ENCODE results near the gene DGCR6L. TPM values are rescaled to one million over a fixed set of nuclear protein-coding genes. Genes with fewer than 3 reads are reported as not detected.
"Not testable (repeated sequence)": the region's sequence is repeated elsewhere in the genome, so short reads cannot be mapped to it uniquely, and the experiment has no call there.

DGCR6L gene
- total RNA-seq, result 29.0 and 31.1 TPM in 2 replicates

DNA sequence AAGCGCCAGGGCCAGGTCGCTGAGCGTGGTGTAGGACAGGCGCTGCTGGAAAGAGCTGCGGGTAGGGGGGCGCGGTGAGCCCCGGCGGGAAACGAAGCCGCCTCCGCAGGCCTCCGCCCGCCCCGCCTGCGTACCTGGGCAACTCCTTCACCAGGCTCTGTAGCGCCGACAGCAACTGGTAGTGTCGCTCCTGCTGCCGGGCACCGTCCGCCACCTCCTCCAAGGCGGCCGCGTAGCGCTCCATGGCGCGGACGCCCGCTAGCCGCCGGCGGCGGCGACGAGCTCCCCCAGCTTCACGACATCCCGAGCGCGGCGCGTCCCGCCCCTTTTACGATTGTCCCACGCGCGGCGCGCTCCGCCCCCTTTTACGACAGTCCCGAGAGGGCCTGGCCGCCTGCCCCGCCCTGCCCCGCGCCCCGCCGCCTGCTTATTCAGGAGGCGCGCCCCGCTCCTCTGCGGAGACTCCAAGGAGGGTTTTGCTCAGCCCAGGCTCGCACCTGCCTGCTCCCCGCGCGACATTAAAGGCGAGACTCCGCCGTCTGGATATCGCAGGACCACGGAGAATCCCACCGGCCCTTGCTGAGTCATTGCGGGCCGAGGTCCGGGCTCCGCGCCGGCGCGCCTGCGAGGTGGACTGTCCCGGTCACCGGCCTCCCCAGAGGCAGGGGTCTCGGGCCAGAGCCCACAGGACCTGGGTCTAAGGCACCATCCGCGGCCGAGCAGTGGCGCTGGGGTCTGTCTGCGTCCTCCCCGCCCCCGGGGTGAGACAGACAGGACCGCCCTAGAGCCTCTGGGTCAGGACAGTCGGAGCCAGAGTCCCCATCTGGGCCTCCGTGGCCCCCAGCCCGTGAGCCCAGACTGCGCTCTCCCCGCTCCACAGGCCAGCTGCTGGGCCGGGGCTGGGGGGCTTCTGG, at the start of gene DGCR6L:
DGCR6L (minus strand) TSS at position 316 of the 914 bp plus-strand sequence; CDS start at position 244, 72 bp downstream.
- intact Hi-C loops (cut with micrococcal nuclease), result loop anchor here (2.0 kb wide), 1 partner anchor 21 kb away; no protein-coding TSS in a partner anchor
- Mint-ChIP-seq H3K36me3 (ENCODE audit: low read depth) (peaks cover 3% of the 10 kb centered on the region), H3K9me3 (no peaks in the 10 kb centered on the region), H3K27me3 (ENCODE audit: low read depth) (no peaks in the 10 kb centered on the region), H3K27ac (peak within 1 kb of the TSS; percentile 70), H3K4me3 (ENCODE audit: low read depth) (peak within 1 kb of the TSS; percentile 93), H3K4me1 (ENCODE audit: low read depth) (peaks cover 41% of the 10 kb centered on the region)
- DNase-seq (ENCODE audit: low spot score), result peak; percentile 96

DNA sequence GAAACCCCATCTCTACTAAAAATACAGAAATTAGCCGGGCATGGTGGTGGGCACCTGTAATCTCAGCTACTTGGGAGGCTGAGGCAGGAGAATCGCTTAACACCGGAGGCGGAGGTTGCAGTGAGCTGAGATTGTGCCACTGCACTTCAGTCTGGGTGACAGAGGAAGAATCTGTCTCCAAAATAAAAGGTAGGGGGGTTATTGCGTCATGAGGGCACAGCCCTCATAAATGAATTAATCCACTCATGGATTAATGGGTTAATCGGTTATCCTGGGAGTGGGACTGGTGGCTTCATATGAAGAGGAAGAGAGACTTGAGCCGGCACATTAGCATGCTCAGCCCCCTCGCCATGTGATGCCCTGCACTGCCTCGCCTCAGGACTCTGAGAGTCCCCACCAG, 49.0 kb upstream of the DGCR6L start:
- H3K27ac Mint-ChIP-seq; H3K4me3 Mint-ChIP-seq (ENCODE audit: low read depth); H3K4me1 Mint-ChIP-seq (ENCODE audit: low read depth); H3K9me3 Mint-ChIP-seq; DNase-seq (ENCODE audit: low spot score); H3K36me3 Mint-ChIP-seq (ENCODE audit: low read depth); intact Hi-C loops (cut with micrococcal nuclease): not testable (repeated sequence)
- H3K27me3 Mint-ChIP-seq (ENCODE audit: low read depth), result peaks cover 13% of the 10 kb centered on the region

DNA sequence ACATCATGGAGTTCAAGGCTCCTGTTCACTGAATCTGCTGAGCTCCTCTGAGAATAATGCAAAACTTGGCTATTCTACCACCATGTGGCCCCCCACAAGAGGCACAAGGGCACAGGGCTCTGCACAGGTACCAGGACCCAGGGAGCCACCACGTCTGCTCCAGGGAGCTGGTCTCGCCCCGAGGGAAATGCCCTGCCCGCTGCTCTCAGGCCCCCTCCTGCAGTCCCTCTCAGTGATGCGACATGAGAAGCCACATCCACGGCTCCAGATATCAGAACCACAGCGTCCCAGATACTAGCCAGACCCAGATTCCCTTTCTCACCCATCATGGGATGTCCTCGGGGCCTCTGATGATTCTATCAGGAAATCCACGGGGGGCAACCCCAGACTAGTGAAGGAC, 47.0 kb upstream of the DGCR6L start:
- Mint-ChIP-seq H3K4me1 (ENCODE audit: low read depth) (peaks cover 13% of the 10 kb centered on the region), H3K27me3 (ENCODE audit: low read depth) (peaks cover 12% of the 10 kb centered on the region)
- intact Hi-C loops (cut with micrococcal nuclease); H3K4me3 Mint-ChIP-seq (ENCODE audit: low read depth); H3K9me3 Mint-ChIP-seq; DNase-seq (ENCODE audit: low spot score); H3K36me3 Mint-ChIP-seq (ENCODE audit: low read depth); H3K27ac Mint-ChIP-seq: not testable (repeated sequence)

DNA sequence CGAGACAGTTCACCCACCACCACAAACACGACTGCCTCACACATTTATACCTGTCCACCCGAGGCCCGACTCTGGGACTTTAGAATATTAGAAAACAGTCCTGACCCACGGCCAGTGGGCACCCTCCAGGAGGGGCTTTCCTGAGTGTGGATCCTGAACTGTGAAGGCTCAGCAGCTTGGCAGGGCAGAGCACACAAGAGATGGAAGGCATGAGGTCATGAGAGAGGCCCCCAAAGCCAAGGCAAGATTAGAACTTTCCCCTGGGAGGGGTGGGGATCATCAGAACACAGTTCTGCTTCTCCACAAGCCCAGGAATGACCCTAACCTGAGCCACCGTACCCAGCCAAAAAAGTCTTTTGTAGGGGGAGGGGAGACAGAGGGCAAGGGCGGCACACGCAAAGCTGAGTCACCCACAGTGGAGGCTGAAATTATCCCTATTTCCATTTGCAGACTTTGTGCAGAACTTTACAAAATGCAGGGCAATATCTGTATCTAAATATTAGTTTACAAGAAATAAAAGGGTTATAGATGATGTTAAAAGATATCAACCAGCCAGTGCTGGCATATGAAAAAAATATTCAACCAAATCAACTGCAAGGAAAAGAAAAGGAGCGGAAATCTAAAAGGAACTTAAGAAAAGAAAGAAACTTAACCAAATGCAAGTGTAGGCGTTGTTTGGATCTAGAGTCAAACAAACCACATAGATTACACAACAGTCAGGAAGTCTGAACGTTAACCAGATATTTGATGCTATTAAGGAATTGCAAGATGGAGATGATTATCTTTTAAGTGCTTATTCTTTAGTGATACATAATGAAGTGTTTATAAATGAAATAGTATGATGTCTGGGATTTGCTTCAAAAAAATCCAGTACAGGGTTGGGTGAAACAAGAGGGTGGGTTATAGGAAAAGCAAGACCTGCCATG, 44.7 kb upstream of the DGCR6L start:
- H3K9me3 Mint-ChIP-seq; intact Hi-C loops (cut with micrococcal nuclease); DNase-seq (ENCODE audit: low spot score); H3K36me3 Mint-ChIP-seq (ENCODE audit: low read depth); H3K4me3 Mint-ChIP-seq (ENCODE audit: low read depth); H3K27ac Mint-ChIP-seq: not testable (repeated sequence)
- Mint-ChIP-seq H3K4me1 (ENCODE audit: low read depth) (peaks cover 13% of the 10 kb centered on the region), H3K27me3 (ENCODE audit: low read depth) (peaks cover 11% of the 10 kb centered on the region)

DNA sequence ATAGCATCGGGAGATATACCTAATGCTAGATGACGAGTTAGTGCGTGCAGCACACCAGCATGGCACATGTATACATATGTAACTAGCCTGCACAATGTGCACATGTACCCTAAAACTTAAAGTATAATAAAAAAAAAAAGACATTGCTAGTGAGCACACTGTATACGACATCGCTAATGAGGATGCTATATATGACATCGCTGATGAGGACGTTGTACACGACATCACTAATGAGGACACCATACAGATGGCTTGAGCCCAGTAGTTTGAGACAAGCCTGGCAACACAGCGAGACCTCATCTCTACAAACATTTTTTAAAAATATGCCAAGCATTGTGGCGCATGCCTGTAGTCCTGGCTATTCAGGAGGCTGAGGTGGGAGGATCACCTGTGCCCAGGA, 42.5 kb upstream of the DGCR6L start:
- DNase-seq (ENCODE audit: low spot score); intact Hi-C loops (cut with micrococcal nuclease); H3K27ac Mint-ChIP-seq; H3K27me3 Mint-ChIP-seq (ENCODE audit: low read depth); H3K4me3 Mint-ChIP-seq (ENCODE audit: low read depth); H3K36me3 Mint-ChIP-seq (ENCODE audit: low read depth); H3K9me3 Mint-ChIP-seq: not testable (repeated sequence)
- H3K4me1 Mint-ChIP-seq (ENCODE audit: low read depth), result peaks cover 13% of the 10 kb centered on the region

DNA sequence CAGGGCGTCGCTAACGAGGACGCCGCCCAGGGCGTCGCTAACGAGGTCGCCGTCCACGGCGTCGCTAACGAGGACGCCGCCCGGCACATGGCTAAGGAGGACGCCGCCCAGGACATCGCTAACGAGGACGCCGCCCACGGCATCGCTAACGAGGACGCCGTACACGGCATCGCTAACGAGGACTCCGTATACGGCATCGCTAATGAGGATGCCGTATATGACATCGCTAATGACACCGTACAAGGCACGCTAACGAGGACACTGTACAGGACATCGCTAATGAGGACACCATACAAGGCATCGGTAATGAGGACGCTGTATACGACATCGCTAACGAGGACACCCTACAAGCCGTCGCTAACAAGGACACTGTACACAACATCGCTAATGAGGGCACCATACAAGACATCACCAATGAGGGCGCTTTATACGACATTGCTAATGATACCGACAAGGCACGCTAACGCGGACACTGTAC, 41.9 kb upstream of the DGCR6L start:
- H3K9me3 Mint-ChIP-seq; H3K27ac Mint-ChIP-seq; H3K36me3 Mint-ChIP-seq (ENCODE audit: low read depth); DNase-seq (ENCODE audit: low spot score); H3K27me3 Mint-ChIP-seq (ENCODE audit: low read depth); H3K4me3 Mint-ChIP-seq (ENCODE audit: low read depth); intact Hi-C loops (cut with micrococcal nuclease): not testable (repeated sequence)
- peaks cover 13% of the 10 kb centered on the region for H3K4me1 Mint-ChIP-seq (ENCODE audit: low read depth)

DNA sequence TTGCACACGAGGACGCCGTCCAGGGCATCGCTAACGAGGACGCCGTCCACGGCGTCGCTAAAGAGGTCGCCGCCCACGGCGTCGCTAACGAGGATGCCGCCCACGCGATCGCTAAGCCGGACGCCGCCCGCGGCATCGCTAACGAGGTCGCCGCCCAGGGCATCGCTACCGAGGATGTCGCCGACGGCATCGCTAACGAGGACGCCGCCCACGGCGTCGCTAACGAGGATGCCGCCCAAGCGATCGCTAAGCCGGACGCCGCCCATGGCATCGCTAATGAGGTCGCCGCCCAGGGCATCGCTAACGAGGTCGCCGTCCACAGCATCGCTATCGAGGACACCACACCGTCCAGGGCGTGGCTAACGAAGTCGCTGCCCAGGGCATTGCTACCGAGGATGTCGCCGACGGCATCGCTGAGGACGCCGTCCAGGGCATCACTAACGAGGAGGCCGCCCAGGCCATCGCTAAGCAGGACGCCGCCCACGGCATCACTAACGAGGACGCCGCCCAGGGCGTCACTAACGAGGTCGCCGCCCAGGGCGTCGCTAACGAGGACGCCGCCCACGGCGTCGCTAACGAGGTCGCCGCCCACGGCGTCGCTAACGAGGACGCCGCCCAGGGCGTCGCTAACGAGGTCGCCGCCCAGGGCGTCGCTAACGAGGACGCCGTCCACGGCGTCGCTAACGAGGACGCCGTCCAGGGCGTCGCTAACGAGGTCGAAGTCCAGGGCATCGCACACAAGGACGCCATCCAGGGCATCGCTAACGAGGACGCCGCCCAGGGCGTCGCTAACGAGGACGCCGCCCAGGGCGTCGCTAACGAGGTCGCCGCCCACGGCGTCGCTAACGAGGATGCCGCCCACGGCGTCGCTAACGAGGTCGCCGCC, 41.2 kb upstream of the DGCR6L start:
- H3K27me3 Mint-ChIP-seq (ENCODE audit: low read depth); H3K36me3 Mint-ChIP-seq (ENCODE audit: low read depth); H3K9me3 Mint-ChIP-seq; H3K27ac Mint-ChIP-seq; DNase-seq (ENCODE audit: low spot score); H3K4me3 Mint-ChIP-seq (ENCODE audit: low read depth); intact Hi-C loops (cut with micrococcal nuclease): not testable (repeated sequence)
- H3K4me1 Mint-ChIP-seq (ENCODE audit: low read depth), result peaks cover 13% of the 10 kb centered on the region

DNA sequence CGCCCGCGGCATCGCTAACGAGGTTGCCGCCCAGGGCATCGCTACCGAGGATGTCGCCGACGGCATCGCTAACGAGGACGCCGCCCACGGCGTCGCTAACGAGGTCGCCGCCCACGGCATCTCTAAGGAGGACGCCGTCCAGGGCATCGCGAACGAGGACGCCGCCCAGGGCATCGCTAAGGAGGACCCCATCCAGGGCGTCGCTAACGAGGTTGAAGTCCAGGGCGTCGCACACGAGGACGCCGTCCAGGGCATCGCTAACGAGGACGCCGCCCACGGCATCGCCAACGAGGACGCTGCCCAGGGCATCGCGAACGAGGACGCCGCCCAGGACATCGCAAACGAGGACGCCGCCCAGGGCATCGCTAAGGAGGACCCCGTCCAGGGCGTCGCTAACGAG, 40.4 kb upstream of the DGCR6L start:
- DNase-seq (ENCODE audit: low spot score); H3K27me3 Mint-ChIP-seq (ENCODE audit: low read depth); H3K4me3 Mint-ChIP-seq (ENCODE audit: low read depth); H3K27ac Mint-ChIP-seq; H3K9me3 Mint-ChIP-seq; H3K36me3 Mint-ChIP-seq (ENCODE audit: low read depth); intact Hi-C loops (cut with micrococcal nuclease): not testable (repeated sequence)
- H3K4me1 Mint-ChIP-seq (ENCODE audit: low read depth), result peaks cover 12% of the 10 kb centered on the region

DNA sequence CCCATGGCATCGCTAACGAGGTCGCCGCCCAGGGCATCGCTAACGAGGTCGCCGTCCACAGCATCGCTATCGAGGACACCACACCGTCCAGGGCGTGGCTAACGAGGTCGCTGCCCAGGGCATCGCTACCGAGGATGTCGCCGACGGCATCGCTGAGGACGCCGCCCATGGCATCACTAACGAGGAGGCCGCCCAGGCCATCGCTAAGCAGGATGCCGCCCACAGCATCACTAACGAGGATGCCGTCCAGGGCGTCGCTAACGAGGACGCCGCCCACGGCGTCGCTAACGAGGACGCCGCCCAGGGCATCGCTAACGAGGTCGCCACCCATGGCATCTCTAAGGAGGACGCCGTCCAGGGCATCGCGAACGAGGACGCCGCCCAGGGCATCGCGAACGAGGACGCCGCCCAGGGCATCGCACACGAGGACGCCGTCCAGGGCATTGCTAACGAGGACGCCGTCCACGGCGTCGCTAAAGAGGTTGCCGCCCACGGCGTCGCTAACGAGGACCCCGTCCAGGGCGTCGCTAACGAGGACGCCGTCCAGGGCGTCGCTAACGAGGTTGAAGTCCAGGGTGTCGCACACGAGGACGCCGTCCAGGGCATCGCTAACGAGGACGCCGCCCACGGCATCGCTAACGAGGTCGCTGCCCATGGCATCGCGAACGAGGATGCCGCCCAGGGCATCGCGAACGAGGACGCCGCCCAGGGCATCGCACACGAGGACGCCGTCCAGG, 38.8 kb upstream of the DGCR6L start:
- H3K9me3 Mint-ChIP-seq; DNase-seq (ENCODE audit: low spot score); H3K27me3 Mint-ChIP-seq (ENCODE audit: low read depth); intact Hi-C loops (cut with micrococcal nuclease); H3K4me3 Mint-ChIP-seq (ENCODE audit: low read depth); H3K4me1 Mint-ChIP-seq (ENCODE audit: low read depth); H3K27ac Mint-ChIP-seq; H3K36me3 Mint-ChIP-seq (ENCODE audit: low read depth): not testable (repeated sequence)

DNA sequence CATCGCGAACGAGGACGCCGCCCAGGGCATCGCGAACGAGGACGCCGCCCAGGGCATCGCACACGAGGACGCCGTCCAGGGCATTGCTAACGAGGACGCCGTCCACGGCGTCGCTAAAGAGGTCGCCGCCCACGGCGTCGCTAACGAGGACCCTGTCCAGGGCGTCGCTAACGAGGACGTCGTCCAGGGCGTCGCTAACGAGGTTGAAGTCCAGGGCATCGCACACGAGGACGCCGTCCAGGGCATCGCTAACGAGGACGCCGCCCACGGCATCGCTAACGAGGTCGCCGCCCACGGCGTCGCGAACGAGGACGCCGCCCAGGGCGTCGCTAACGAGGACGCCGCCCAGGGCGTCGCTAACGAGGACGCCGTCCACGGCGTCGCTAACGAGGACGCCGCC, 38.1 kb upstream of the DGCR6L start:
- H3K27me3 Mint-ChIP-seq (ENCODE audit: low read depth); H3K36me3 Mint-ChIP-seq (ENCODE audit: low read depth); H3K9me3 Mint-ChIP-seq; H3K27ac Mint-ChIP-seq; intact Hi-C loops (cut with micrococcal nuclease); H3K4me1 Mint-ChIP-seq (ENCODE audit: low read depth); DNase-seq (ENCODE audit: low spot score); H3K4me3 Mint-ChIP-seq (ENCODE audit: low read depth): not testable (repeated sequence)

DNA sequence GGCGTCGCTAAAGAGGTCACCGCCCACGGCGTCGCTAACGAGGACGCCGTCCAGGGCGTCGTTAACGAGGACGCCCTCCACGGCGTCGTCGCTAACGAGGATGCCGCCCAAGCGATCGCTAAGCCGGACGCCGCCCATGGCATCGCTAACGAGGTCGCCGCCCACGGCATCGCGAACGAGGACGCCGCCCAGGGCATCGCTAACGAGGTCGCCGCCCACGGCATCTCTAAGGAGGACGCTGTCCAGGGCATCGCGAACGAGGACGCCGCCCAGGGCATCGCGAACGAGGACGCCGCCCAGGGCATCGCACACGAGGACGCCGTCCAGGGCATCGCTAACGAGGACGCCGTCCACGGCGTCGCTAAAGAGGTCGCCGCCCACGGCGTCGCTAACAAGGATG, 37.0 kb upstream of the DGCR6L start:
- intact Hi-C loops (cut with micrococcal nuclease); H3K27ac Mint-ChIP-seq; H3K27me3 Mint-ChIP-seq (ENCODE audit: low read depth); DNase-seq (ENCODE audit: low spot score); H3K4me3 Mint-ChIP-seq (ENCODE audit: low read depth); H3K9me3 Mint-ChIP-seq; H3K4me1 Mint-ChIP-seq (ENCODE audit: low read depth); H3K36me3 Mint-ChIP-seq (ENCODE audit: low read depth): not testable (repeated sequence)
